ENCODE data around the gene JAM3. TPM values are rescaled to one million over a fixed set of nuclear protein-coding genes. Genes with fewer than 3 reads are reported as not detected.

The JAM3 gene
- total and polyA plus RNA-seq, 2 donors (not counting 1 experiment from before 2014, with no cell fraction given) = 13.5 to 29.6 TPM

DNA sequence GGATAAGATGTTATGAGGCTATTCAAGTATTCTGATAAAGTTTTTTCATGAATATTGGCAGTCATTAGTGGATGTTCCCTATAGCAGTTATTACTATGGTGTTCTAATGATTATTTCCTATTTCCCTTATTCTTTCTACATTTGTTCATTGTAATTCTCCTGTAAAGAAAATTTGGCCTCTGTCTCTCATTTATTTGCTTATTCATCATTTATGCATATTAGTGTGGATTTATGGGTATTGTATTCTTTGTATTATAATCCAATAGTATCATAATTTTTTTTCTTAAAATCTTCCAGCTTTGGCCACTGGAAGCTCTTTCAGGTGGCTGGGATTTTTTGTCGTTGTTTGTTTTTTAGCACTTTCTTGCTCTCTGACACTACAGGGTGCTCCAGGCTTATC, 47.3 kb downstream of the JAM3 start:
- H3K27ac Mint-ChIP-seq = no peak overlapping the region
- no CpG with 5 or more reads among the region's 1 CpG for WGBS (ENCODE audit: insufficient coverage)
- Histone ChIP-seq H3K79me2 (ENCODE audit: control insufficient read depth, insufficient read depth, low read length) (peaks cover 14% of the 10 kb centered on the region), H3K27ac (ENCODE audit: low read length in 2 of 2) (no peak overlapping the region), H3K4me3 (ENCODE audit: control extremely low read depth in 1 of 5, extremely low read depth in 1 of 5, insufficient read depth in 1 of 5, low read depth in 2 of 5, low read length in 4 of 5) (no peak overlapping the region), H4K20me1 (ENCODE audit: control insufficient read depth, insufficient read depth, low read length, poor library complexity, severe bottlenecking) (peaks cover 11% of the 10 kb centered on the region), H3K36me3 (replicated peaks in 1 of 2; ENCODE audit: control extremely low read depth in 1 of 2, control insufficient read depth in 1 of 2, extremely low read depth in 1 of 2, insufficient read depth in 2 of 2, low read length in 1 of 2) (no peaks in the 10 kb centered on the region), H3K9me3 (ENCODE audit: control extremely low read depth in 1 of 3, control insufficient read depth in 2 of 3, insufficient read depth in 1 of 3, low read length in 2 of 3) (no peaks in the 10 kb centered on the region), H3K4me2 (replicated peaks; ENCODE audit: low read depth, low read length, poor library complexity, severe bottlenecking) (no peak overlapping the region), H2AFZ (ENCODE audit: insufficient read depth, low read depth, low read length, poor library complexity, severe bottlenecking) (no peak overlapping the region), H3K4me1 (ENCODE audit: control insufficient read depth in 2 of 2, insufficient read depth in 2 of 2, low read length in 2 of 2) (no peaks in the 10 kb centered on the region), H3K9ac (ENCODE audit: low read length) (no peak overlapping the region), H3K27me3 (replicated peaks in 1 of 4; ENCODE audit: control extremely low read depth in 1 of 4, control insufficient read depth in 3 of 4, insufficient read depth in 4 of 4, low read length in 3 of 4) (no peaks in the 10 kb centered on the region)
- TF ChIP-seq CTCF (IDR thresholded peaks at IDR 0.05) (no peak), EZH2 (IDR thresholded peaks at IDR 0.05; ENCODE audit: borderline replicate concordance, insufficient read depth, low read depth, low read length, poor library complexity, severe bottlenecking) (no peak)
- H3K9me3 Mint-ChIP-seq (ENCODE audit: insufficient read depth) = no peaks in the 10 kb centered on the region
- H3K4me1 Mint-ChIP-seq = peaks cover 15% of the 10 kb centered on the region
- POLR2A ChIA-PET = no interaction called here
- intact Hi-C loops (cut with micrococcal nuclease) = no loop called here
- no peak for ATAC-seq (ENCODE audit: low read depth)
- DNase-seq = no peak
- no peak overlapping the region for H3K4me3 Mint-ChIP-seq
- no peaks in the 10 kb centered on the region for H3K27me3 Mint-ChIP-seq
- CTCF ChIA-PET = no interaction called here

DNA sequence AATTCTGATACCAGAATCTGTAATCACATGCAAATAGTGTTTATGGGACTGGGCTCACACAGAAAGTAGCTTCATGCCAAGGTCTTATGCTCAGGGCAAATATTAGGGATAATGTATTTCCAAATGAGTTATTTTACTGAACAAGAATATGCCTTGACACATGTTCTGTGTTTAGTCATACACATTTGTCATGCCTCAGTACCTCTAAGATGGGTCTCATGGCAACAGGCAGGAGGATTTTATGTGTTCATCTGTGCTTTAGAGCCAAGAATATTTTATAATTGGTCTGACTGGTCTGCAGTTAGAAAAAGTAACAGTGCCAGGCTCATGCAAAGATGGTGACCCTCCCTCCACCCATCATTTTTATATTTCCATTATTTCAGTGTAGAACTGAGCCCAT, 49.1 kb downstream of the JAM3 start:
- no peak overlapping the region for H3K9ac ChIP-seq (ENCODE audit: low read length)

More for the DNA sequence above, 49.1 kb downstream of the JAM3 start:
- TF ChIP-seq CTCF (IDR thresholded peaks at IDR 0.05) (no peak), EZH2 (IDR thresholded peaks at IDR 0.05; ENCODE audit: borderline replicate concordance, insufficient read depth, low read depth, low read length, poor library complexity, severe bottlenecking) (no peak)
- H3K4me1 ChIP-seq (ENCODE audit: control insufficient read depth in 2 of 2, insufficient read depth in 2 of 2, low read length in 2 of 2) = no peaks in the 10 kb centered on the region
- intact Hi-C loops (cut with micrococcal nuclease) = no loop called here
- peaks cover 11% of the 10 kb centered on the region for H3K27me3 Mint-ChIP-seq
- H3K27me3 ChIP-seq (replicated peaks in 1 of 4; ENCODE audit: control extremely low read depth in 1 of 4, control insufficient read depth in 3 of 4, insufficient read depth in 4 of 4, low read length in 3 of 4) = peaks cover 0 to under 1% (median 0%) of the 10 kb centered on the region in 4 experiments
- no peak overlapping the region for H3K4me3 ChIP-seq (ENCODE audit: control extremely low read depth in 1 of 5, extremely low read depth in 1 of 5, insufficient read depth in 1 of 5, low read depth in 2 of 5, low read length in 4 of 5)
- H3K79me2 ChIP-seq (ENCODE audit: control insufficient read depth, insufficient read depth, low read length) = peaks cover 14% of the 10 kb centered on the region
- H2AFZ ChIP-seq (ENCODE audit: insufficient read depth, low read depth, low read length, poor library complexity, severe bottlenecking) = no peak overlapping the region
- H3K9me3 Mint-ChIP-seq (ENCODE audit: insufficient read depth) = no peaks in the 10 kb centered on the region
- no peak overlapping the region for H3K4me3 Mint-ChIP-seq
- ChIA-PET CTCF (interaction anchor here (1.1 kb wide), 1 partner anchor 67 kb away, joined by 4 read pairs; no protein-coding TSS in a partner anchor), POLR2A (no interaction called here)
- peaks cover 21% of the 10 kb centered on the region for H4K20me1 ChIP-seq (ENCODE audit: control insufficient read depth, insufficient read depth, low read length, poor library complexity, severe bottlenecking)
- H3K4me1 Mint-ChIP-seq = peaks cover 15% of the 10 kb centered on the region
- DNase-seq (no peak), ATAC-seq (ENCODE audit: low read depth) (no peak)
- no peak overlapping the region for H3K27ac ChIP-seq (ENCODE audit: low read length in 2 of 2)
- H3K36me3 ChIP-seq (replicated peaks in 1 of 2; ENCODE audit: control extremely low read depth in 1 of 2, control insufficient read depth in 1 of 2, extremely low read depth in 1 of 2, insufficient read depth in 2 of 2, low read length in 1 of 2) = no peaks in the 10 kb centered on the region
- no peak overlapping the region for H3K4me2 ChIP-seq (replicated peaks; ENCODE audit: low read depth, low read length, poor library complexity, severe bottlenecking)
- H3K27ac Mint-ChIP-seq = no peak overlapping the region
- H3K9me3 ChIP-seq (ENCODE audit: control extremely low read depth in 1 of 3, control insufficient read depth in 2 of 3, insufficient read depth in 1 of 3, low read length in 2 of 3) = no peaks in the 10 kb centered on the region

Data from B cell (primary cell).